Astrocyte of the spinal cord (primary cell): ENCODE measurements around the gene NCKAP5.

Experiments
- DNase-seq: peaks from one replicate; pipeline ENCODE4 v3.0.0; 2011; ENCODE audit warnings: low read depth, low spot score
- H3K4me3 ChIP-seq: 2 replicates; pipeline ENCODE4 v1.5.1; 2011; ENCODE audit warnings: low read depth, mild to moderate bottlenecking, low read length, moderate library complexity
- in situ Hi-C: cut with HindIII; loops from 2 replicates; pipeline ENCODE4 v1.10.0; 2017; ENCODE audit warnings: low sequenced_read_pairs
- TF ChIP-seq, protein P1 (sequence below): IDR thresholded peaks from 2 replicates; pipeline ENCODE4 v1.5.1; 2012; ENCODE audit warnings: low read depth, mild to moderate bottlenecking, low read length, inconsistent platforms

The NCKAP5 gene

DNA sequence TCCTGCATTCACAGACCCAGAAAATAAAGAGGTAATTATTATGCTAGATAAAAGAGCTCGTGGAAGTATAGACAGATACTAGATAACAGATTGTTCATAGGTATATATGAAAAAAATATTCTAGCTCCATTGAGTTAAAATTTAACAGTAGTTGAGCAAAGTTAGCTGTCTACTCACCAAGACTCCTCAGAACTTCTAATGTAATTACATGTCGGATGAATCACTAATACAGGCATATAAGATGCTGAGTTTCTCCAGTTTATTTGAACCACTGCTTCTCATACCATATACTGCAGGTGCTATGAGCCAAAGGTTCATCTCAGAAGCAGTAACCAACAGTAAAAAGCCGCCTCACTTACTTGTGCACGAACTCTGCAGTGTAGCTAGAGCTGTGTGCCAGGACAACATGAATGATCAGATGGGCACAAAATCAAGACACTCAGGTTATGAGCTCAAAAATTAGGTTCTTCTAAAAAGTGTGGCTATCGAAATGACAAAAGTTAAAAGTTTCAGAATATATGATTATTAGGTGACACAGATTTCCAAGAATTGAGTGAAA lies 373.4 kb downstream of the NCKAP5 start:
- TF ChIP-seq, protein P1, sequence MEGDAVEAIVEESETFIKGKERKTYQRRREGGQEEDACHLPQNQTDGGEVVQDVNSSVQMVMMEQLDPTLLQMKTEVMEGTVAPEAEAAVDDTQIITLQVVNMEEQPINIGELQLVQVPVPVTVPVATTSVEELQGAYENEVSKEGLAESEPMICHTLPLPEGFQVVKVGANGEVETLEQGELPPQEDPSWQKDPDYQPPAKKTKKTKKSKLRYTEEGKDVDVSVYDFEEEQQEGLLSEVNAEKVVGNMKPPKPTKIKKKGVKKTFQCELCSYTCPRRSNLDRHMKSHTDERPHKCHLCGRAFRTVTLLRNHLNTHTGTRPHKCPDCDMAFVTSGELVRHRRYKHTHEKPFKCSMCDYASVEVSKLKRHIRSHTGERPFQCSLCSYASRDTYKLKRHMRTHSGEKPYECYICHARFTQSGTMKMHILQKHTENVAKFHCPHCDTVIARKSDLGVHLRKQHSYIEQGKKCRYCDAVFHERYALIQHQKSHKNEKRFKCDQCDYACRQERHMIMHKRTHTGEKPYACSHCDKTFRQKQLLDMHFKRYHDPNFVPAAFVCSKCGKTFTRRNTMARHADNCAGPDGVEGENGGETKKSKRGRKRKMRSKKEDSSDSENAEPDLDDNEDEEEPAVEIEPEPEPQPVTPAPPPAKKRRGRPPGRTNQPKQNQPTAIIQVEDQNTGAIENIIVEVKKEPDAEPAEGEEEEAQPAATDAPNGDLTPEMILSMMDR: no peak
- in situ Hi-C loops: no loop called here

DNA sequence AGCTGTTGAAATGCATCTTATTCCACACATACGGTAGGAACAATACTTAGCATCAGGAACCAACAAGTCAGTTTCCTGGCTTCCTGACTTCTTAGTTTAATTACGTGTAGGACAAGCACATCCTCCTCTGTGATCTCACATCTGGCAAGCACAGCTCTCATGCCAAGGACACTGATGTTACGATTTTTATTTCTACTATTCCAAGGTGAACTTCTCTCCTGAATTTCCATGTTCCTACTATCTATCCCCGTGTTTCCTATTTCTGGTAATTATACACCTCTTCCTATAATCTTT lies 374.0 kb downstream of the NCKAP5 start:
- DNase-seq: no peak
- TF ChIP-seq, protein P1: no peak
- in situ Hi-C loops: no loop called here
- H3K4me3 ChIP-seq: no peak overlapping the region

More for the DNA sequence above, 373.4 kb downstream of the NCKAP5 start:
- H3K4me3 ChIP-seq: no peak overlapping the region
- DNase-seq: no peak

DNA sequence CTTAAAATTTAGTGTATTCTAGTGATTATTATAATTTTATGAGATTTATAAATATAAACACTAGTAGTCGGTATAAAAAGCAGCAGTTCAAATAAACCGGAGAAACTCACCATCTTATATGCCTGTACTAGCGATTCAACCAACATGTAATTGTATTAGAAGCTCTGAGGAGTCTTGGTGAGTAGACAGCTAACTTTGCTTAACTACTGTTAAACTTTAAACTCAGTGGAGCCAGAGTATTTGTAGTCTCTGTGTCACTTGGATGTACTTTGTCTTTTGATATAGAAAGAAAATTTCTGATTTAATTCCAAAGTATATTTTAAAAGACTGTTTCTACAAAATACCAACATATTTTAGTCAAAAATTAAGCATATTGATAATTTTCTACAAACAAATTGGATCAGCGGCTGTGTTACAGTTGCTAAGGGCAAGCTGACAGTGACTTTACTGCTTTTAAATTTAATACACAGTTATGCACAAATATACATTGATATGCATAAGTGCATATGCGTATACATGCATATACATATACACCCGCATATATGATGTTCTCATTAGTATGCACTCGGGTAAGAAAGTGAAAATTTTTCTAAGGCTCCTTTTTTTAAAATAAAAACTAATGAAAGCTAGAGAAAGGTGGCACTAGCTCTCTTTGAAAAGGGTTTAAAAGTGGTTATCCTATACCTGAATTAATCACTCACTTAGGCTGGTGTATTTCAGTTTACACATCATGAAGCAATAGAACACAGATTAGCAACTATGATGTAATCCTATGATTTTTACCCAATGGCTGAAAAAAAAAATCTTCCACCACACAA lies 374.5 kb downstream of the NCKAP5 start:
- in situ Hi-C loops: no loop called here
- TF ChIP-seq, protein P1: no peak
- H3K4me3 ChIP-seq: no peak overlapping the region
- no peak for DNase-seq

DNA sequence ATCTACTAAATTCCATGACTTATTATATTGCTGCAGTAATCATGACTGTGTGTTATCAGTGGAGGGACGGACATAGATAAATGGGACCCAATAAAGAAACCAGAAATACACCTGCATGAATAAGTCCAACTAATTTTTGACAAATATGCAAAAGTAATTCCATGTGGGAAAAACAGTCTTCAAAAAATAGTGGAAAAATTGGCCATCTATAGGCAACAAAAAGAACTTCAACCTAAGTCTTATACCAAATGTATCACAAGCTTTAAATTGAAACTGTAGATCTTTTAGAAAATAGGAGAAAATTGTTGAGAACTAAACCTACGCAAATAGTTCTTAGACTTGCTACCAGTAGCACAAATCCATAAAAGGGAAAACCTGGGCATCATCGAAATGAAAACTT lies 376.2 kb downstream of the NCKAP5 start:
- TF ChIP-seq, protein P1: peak; percentile 14
- DNase-seq: no peak
- in situ Hi-C loops: no loop called here
- no peak overlapping the region for H3K4me3 ChIP-seq

DNA sequence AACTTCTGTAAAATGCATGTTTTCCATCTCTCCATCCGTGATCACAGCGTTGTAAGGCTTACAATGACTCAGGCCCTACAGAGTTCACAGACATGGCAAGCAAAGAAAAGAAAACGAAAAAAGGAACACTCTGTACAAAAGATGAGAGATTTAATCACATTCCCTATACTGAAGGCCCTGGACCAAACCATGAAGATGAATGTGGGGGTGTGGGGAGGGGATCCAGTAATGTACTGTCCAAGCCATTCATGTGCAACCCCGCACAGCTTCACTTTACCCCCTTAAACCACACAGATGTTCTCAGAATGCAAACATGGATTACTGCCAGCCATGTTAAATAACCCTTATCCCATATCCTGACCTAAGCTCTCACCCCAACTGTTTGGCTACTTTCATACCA lies 391.1 kb downstream of the NCKAP5 start:
- TF ChIP-seq, protein P1: no peak
- H3K4me3 ChIP-seq: no peak overlapping the region
- in situ Hi-C loops: no loop called here
- peak; percentile 62 for DNase-seq

DNA sequence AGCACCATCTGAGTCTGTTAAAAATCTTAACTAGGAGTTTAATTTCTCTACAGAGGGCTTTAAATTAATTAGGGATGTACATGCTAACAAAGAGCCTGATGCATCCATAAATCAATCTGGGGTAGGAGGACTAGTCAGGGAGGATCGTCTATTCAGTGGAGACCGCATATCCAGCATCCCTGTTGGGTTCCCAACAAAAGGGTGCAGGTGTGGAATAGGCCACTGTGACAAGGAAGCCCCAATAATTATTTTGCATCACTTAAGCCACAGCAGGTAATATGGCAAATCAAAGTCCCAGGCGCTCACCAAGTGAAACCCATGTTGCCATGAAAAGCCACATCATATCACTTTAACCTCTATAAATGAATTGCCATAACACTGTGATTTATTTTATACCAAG lies 392.3 kb downstream of the NCKAP5 start:
- TF ChIP-seq, protein P1: no peak
- no peak overlapping the region for H3K4me3 ChIP-seq
- DNase-seq: no peak
- in situ Hi-C loops: no loop called here
